HepG2 (cell line): ENCODE data around the gene THSD4. TPM values are rescaled to one million over a fixed set of nuclear protein-coding genes. Genes with fewer than 3 reads are reported as not detected.
A peak's percentile ranks its signal among the peaks of the same experiment; 100 is the strongest.

Experiments used
- ARID3A ChIP-seq: IDR thresholded peaks from 2 replicates; pipeline ENCODE4 v1.6.1; 2012; ENCODE audit warnings: low read depth, low read length, improper control_type of control experiment
- ARNT ChIP-seq: fragments of 450-650 bp; IDR thresholded peaks from 2 replicates; pipeline ENCODE4 v1.6.1; 2017
- CBX1 ChIP-seq: IDR thresholded peaks from one replicate; pipeline ENCODE4 v1.6.1; 2016; ENCODE audit warnings: antibody characterized with exemption, low read depth
- CENPT ChIP-seq: sonication (generic); formaldehyde crosslinking; IDR thresholded peaks from 2 replicates; pipeline ENCODE4 v1.8.0; 2022; ENCODE audit warnings: low read depth, mild to moderate bottlenecking, moderate library complexity, missing genetic modification reagents
- HIVEP1 ChIP-seq: sonication (generic); formaldehyde crosslinking; IDR thresholded peaks from 2 replicates; pipeline ENCODE4 v1.4.0; 2020; ENCODE audit warnings: mild to moderate bottlenecking, missing genetic modification reagents
- KLF6 ChIP-seq: IDR thresholded peaks from 2 replicates; pipeline ENCODE4 v1.8.0; 2016; ENCODE audit warnings: missing biosample characterization, missing genetic modification reagents
- MAZ ChIP-seq, 2 experiments: sonication (generic) in 1 of 2; formaldehyde crosslinking in 1 of 2; IDR thresholded peaks; 2 replicates each; pipeline versions ENCODE4 v1.5.0 to v1.6.1; 2012 to 2020; ENCODE audit warnings: low read depth in 2 of 2, mild to moderate bottlenecking in 2 of 2, borderline replicate concordance in 1 of 2, improper control_type of control experiment in 1 of 2, low read length in 1 of 2, missing genetic modification reagents in 1 of 2, moderate library complexity in 1 of 2
- MTA1 ChIP-seq: sonication (generic); formaldehyde crosslinking; IDR thresholded peaks from 2 replicates; pipeline ENCODE4 v1.4.0; 2020; ENCODE audit warnings: missing genetic modification reagents, mild to moderate bottlenecking, borderline replicate concordance
- NFAT5 ChIP-seq: sonication (generic); formaldehyde crosslinking; IDR thresholded peaks from 2 replicates; pipeline ENCODE4 v1.4.0; 2020; ENCODE audit warnings: missing genetic modification reagents
- REXO4 ChIP-seq: sonication (generic); formaldehyde crosslinking; IDR thresholded peaks from 2 replicates; pipeline ENCODE4 v1.8.0; 2022; ENCODE audit warnings: missing genetic modification reagents, mild to moderate bottlenecking, borderline replicate concordance
- SP1 ChIP-seq, 2 experiments: fragments of 450-650 bp in 1 of 2; sonication (generic) in 1 of 2; formaldehyde crosslinking in 1 of 2; IDR thresholded peaks; 2 replicates each; pipeline versions ENCODE4 v1.4.0 to v1.6.1; 2016 to 2020; ENCODE audit warnings: missing genetic modification reagents in 1 of 2
- SRF ChIP-seq: IDR thresholded peaks from 2 replicates; pipeline ENCODE4 v1.6.1; 2011; ENCODE audit warnings: mild to moderate bottlenecking, low read depth, low read length, moderate library complexity
- STAT5B ChIP-seq: sonication (generic); formaldehyde crosslinking; IDR thresholded peaks from 2 replicates; pipeline ENCODE4 v1.4.0; 2020; ENCODE audit warnings: missing genetic modification reagents
- TBL1XR1 ChIP-seq: fragments of 150-350 bp; IDR thresholded peaks from 2 replicates; pipeline ENCODE4 v1.6.1; 2014; ENCODE audit warnings: borderline replicate concordance, low read length; ENCODE audit not compliant: partially characterized antibody
- ZEB1 ChIP-seq: IDR thresholded peaks from 2 replicates; pipeline ENCODE4 v1.6.1; 2012; ENCODE audit warnings: mild to moderate bottlenecking, low read depth, inconsistent platforms; ENCODE audit not compliant: insufficient replicate concordance
- ZMAT5 ChIP-seq: sonication (generic); formaldehyde crosslinking; IDR thresholded peaks from 2 replicates; pipeline ENCODE4 v1.5.0; 2020; ENCODE audit warnings: mild to moderate bottlenecking, low read depth, missing genetic modification reagents, borderline replicate concordance
- ZNF230 ChIP-seq: sonication (generic); formaldehyde crosslinking; IDR thresholded peaks from 2 replicates; pipeline ENCODE4 v1.4.0; 2020; ENCODE audit warnings: mild to moderate bottlenecking, missing genetic modification reagents
- ZNF382 ChIP-seq: sonication (generic); formaldehyde crosslinking; IDR thresholded peaks from 2 replicates; pipeline ENCODE4 v1.5.0; 2020; ENCODE audit warnings: missing genetic modification reagents, mild to moderate bottlenecking, borderline replicate concordance
- ZNF615 ChIP-seq: sonication (generic); formaldehyde crosslinking; IDR thresholded peaks from 2 replicates; pipeline ENCODE4 v1.5.0; 2020; ENCODE audit warnings: mild to moderate bottlenecking, missing genetic modification reagents, borderline replicate concordance
- ZNF879 ChIP-seq: sonication (generic); formaldehyde crosslinking; IDR thresholded peaks from 2 replicates; pipeline ENCODE4 v1.8.1; 2023; ENCODE audit warnings: missing genetic modification reagents
- polyA plus RNA-seq, 8 experiments: library from polyadenylated mRNA; depleted of rRNA in 3 of 8; stranded (reverse) in 7 of 8; unstranded in 1 of 8; fragments of >200 nt; fragmentation: Illumina TruSeq in 4 of 8; extraction: Trizol in 4 of 8; gene quantifications; 2 replicates each; pipeline versions ENCODE4 v1.2.1 to v1.2.3, GENCODE V29; 2011 to 2016; ENCODE audit warnings: low read depth in 4 of 8, missing spikeins in 1 of 8, mixed read lengths in 1 of 8; ENCODE audit not compliant: insufficient read depth in 1 of 8
- total RNA-seq, 5 experiments: library from RNA; depleted of rRNA; stranded (reverse); fragments of >200 nt; fragmentation: Illumina TruSeq; extraction: Trizol; gene quantifications; 2 replicates each; pipeline ENCODE4 v1.2.3, GENCODE V29; 2016; ENCODE audit warnings: low read depth in 1 of 5
- TF ChIP-seq, protein P1 (sequence below): sonication (generic); formaldehyde crosslinking; IDR thresholded peaks from 2 replicates; pipeline ENCODE4 v1.5.0; 2020; ENCODE audit warnings: missing genetic modification reagents, mild to moderate bottlenecking, borderline replicate concordance

The THSD4 gene
- total and polyA plus RNA-seq, 2 of the 13 experiments (the other 11 are each of a cell fraction or from before 2014, with no cell fraction given): 0.07 to 0.21 TPM

- TF ChIP-seq, protein P1, sequence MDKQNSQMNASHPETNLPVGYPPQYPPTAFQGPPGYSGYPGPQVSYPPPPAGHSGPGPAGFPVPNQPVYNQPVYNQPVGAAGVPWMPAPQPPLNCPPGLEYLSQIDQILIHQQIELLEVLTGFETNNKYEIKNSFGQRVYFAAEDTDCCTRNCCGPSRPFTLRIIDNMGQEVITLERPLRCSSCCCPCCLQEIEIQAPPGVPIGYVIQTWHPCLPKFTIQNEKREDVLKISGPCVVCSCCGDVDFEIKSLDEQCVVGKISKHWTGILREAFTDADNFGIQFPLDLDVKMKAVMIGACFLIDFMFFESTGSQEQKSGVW (CRISPR knock-in tag): no peak
- TF ChIP-seq CBX1 (no peak), HIVEP1 (no peak), NFAT5 (CRISPR knock-in tag) (no peak), ARNT (no peak), TBL1XR1 (no peak), SP1 (IDR thresholded peaks at IDR 0.05) (no peak), SP1 (CRISPR knock-in tag; IDR thresholded peaks at IDR 0.05) (no peak), REXO4 (CRISPR knock-in tag) (no peak), ZMAT5 (no peak), ARID3A (peak; percentile 93), CENPT (CRISPR knock-in tag) (no peak), ZNF615 (CRISPR knock-in tag) (no peak), ZNF382 (CRISPR knock-in tag) (no peak), ZNF230 (no peak), MTA1 (no peak), ZEB1 (no peak), SRF (no peak), MAZ (IDR thresholded peaks at IDR 0.05; ENCODE audit: borderline replicate concordance, low read depth, low read length) (no peak), MAZ (CRISPR knock-in tag; IDR thresholded peaks at IDR 0.05; ENCODE audit: low read depth) (no peak), KLF6 (CRISPR knock-in tag) (no peak), ZNF879 (CRISPR knock-in tag) (no peak), STAT5B (no peak)
Observed at GRCh38 chr15:71747128-71748083, 632.1 kb downstream of the THSD4 start (continued).
